ENCODE measurements around the gene VANGL1. TPM values are rescaled to one million over a fixed set of nuclear protein-coding genes. Genes with fewer than 3 reads are reported as not detected.

The VANGL1 gene
- total RNA-seq, 1 experiment from 2014 or later: 10.5 TPM

GRCh38 chr1:115690972-115691371 is 49.2 kb downstream of the VANGL1 start:
- no peaks in the 10 kb centered on the region for H3K9me3 Mint-ChIP-seq (ENCODE audit: unreplicated experiment)
- CTCF ChIA-PET: interaction anchor here (0.6 to 3.0 kb wide), 4 partner anchors 11 to 52 kb away, joined by 3 to 10 read pairs (median 6); no protein-coding TSS in a partner anchor
- H3K4me3 Mint-ChIP-seq (ENCODE audit: unreplicated experiment): no peak overlapping the region
- TF ChIP-seq, protein P1, sequence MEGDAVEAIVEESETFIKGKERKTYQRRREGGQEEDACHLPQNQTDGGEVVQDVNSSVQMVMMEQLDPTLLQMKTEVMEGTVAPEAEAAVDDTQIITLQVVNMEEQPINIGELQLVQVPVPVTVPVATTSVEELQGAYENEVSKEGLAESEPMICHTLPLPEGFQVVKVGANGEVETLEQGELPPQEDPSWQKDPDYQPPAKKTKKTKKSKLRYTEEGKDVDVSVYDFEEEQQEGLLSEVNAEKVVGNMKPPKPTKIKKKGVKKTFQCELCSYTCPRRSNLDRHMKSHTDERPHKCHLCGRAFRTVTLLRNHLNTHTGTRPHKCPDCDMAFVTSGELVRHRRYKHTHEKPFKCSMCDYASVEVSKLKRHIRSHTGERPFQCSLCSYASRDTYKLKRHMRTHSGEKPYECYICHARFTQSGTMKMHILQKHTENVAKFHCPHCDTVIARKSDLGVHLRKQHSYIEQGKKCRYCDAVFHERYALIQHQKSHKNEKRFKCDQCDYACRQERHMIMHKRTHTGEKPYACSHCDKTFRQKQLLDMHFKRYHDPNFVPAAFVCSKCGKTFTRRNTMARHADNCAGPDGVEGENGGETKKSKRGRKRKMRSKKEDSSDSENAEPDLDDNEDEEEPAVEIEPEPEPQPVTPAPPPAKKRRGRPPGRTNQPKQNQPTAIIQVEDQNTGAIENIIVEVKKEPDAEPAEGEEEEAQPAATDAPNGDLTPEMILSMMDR (IDR thresholded peaks at IDR 0.05; ENCODE audit: unreplicated experiment): no peak
- no peaks in the 10 kb centered on the region for H3K27me3 Mint-ChIP-seq (ENCODE audit: insufficient read depth, unreplicated experiment)
- POLR2A ChIA-PET: interaction anchor here (0.6 kb wide), 1 partner anchor 9 kb away, joined by 3 read pairs; no protein-coding TSS in a partner anchor
- BruUV-seq (replicated peaks): no TSS peak
- DNase-seq (ENCODE audit: unreplicated experiment): no peak
- intact Hi-C loops (cut with micrococcal nuclease): no loop called here
- H3K4me1 Mint-ChIP-seq (ENCODE audit: insufficient read depth, unreplicated experiment): no peaks in the 10 kb centered on the region
- H3K36me3 Mint-ChIP-seq (ENCODE audit: insufficient read depth, unreplicated experiment): peaks cover 31% of the 10 kb centered on the region
- no peak overlapping the region for H3K27ac Mint-ChIP-seq (ENCODE audit: low read depth, unreplicated experiment)

GRCh38 chr1:115692224-115692623 is 50.5 kb downstream of the VANGL1 start:
- Mint-ChIP-seq H3K27ac (ENCODE audit: low read depth, unreplicated experiment) (no peak overlapping the region), H3K4me3 (ENCODE audit: unreplicated experiment) (no peak overlapping the region), H3K36me3 (ENCODE audit: insufficient read depth, unreplicated experiment) (peaks cover 31% of the 10 kb centered on the region), H3K27me3 (ENCODE audit: insufficient read depth, unreplicated experiment) (no peaks in the 10 kb centered on the region), H3K9me3 (ENCODE audit: unreplicated experiment) (no peaks in the 10 kb centered on the region), H3K4me1 (ENCODE audit: insufficient read depth, unreplicated experiment) (no peaks in the 10 kb centered on the region)
- no peak for DNase-seq (ENCODE audit: unreplicated experiment)
- intact Hi-C loops (cut with micrococcal nuclease): no loop called here
- TF ChIP-seq, protein P1 (IDR thresholded peaks at IDR 0.05; ENCODE audit: unreplicated experiment): no peak
- no TSS peak for BruUV-seq (replicated peaks)
- ChIA-PET CTCF (interaction anchor here (3.0 kb wide), 1 partner anchor 14 kb away, joined by 10 read pairs; no protein-coding TSS in a partner anchor), POLR2A (no interaction called here)

- Mint-ChIP-seq H3K27ac (ENCODE audit: low read depth, unreplicated experiment) (no peak overlapping the region), H3K4me3 (ENCODE audit: unreplicated experiment) (no peak overlapping the region)
- CTCF ChIA-PET: interaction anchor here (0.9 to 2.0 kb wide), 3 partner anchors 10 to 70 kb away, joined by 5 to 7 read pairs (median 5); no protein-coding TSS in a partner anchor
Observed at GRCh38 chr1:115694805-115695204, 53.0 kb downstream of the VANGL1 start.

GRCh38 chr1:115697619-115698018 is 55.8 kb downstream of the VANGL1 start:
- intact Hi-C loops (cut with micrococcal nuclease): no loop called here
- Mint-ChIP-seq H3K4me3 (ENCODE audit: unreplicated experiment) (no peak overlapping the region), H3K27me3 (ENCODE audit: insufficient read depth, unreplicated experiment) (peaks cover 27% of the 10 kb centered on the region), H3K9me3 (ENCODE audit: unreplicated experiment) (no peaks in the 10 kb centered on the region), H3K27ac (ENCODE audit: low read depth, unreplicated experiment) (no peak overlapping the region), H3K4me1 (ENCODE audit: insufficient read depth, unreplicated experiment) (no peaks in the 10 kb centered on the region), H3K36me3 (ENCODE audit: insufficient read depth, unreplicated experiment) (no peaks in the 10 kb centered on the region)
- no peak for DNase-seq (ENCODE audit: unreplicated experiment)
- no TSS peak for BruUV-seq (replicated peaks)
- ChIA-PET POLR2A (no interaction called here), CTCF (no interaction called here)
- TF ChIP-seq, protein P1 (IDR thresholded peaks at IDR 0.05; ENCODE audit: unreplicated experiment): no peak

More at GRCh38 chr1:115694805-115695204, 53.0 kb downstream of the VANGL1 start:
- no TSS peak for BruUV-seq (replicated peaks)
- no peak for DNase-seq (ENCODE audit: unreplicated experiment)
- TF ChIP-seq, protein P1 (IDR thresholded peaks at IDR 0.05; ENCODE audit: unreplicated experiment): no peak
- intact Hi-C loops (cut with micrococcal nuclease): no loop called here
- H3K36me3 Mint-ChIP-seq (ENCODE audit: insufficient read depth, unreplicated experiment): peaks cover 16% of the 10 kb centered on the region
- no peaks in the 10 kb centered on the region for H3K9me3 Mint-ChIP-seq (ENCODE audit: unreplicated experiment)
- H3K4me1 Mint-ChIP-seq (ENCODE audit: insufficient read depth, unreplicated experiment): no peaks in the 10 kb centered on the region
- H3K27me3 Mint-ChIP-seq (ENCODE audit: insufficient read depth, unreplicated experiment): peaks cover 10% of the 10 kb centered on the region
- POLR2A ChIA-PET: interaction anchor here (1.1 kb wide), 1 partner anchor 51 kb away, joined by 3 read pairs; no protein-coding TSS in a partner anchor

Measured in MCF 10A (cell line).